IPS-18c (cell line): ENCODE measurements around the gene PEX11G.

Source experiments
- H3K4me3 ChIP-seq: 2 replicates; pipeline ENCODE4 v1.7.0; 2013; ENCODE audit warnings: low read depth, mild to moderate bottlenecking, low read length, moderate library complexity; ENCODE audit not compliant: insufficient read depth
- H3K9me3 ChIP-seq: one replicate; pipeline ENCODE4 v1.6.1; 2013; ENCODE audit warnings: mild to moderate bottlenecking, low read length, moderate library complexity; ENCODE audit not compliant: control insufficient read depth, insufficient read depth

PEX11G gene

DNA sequence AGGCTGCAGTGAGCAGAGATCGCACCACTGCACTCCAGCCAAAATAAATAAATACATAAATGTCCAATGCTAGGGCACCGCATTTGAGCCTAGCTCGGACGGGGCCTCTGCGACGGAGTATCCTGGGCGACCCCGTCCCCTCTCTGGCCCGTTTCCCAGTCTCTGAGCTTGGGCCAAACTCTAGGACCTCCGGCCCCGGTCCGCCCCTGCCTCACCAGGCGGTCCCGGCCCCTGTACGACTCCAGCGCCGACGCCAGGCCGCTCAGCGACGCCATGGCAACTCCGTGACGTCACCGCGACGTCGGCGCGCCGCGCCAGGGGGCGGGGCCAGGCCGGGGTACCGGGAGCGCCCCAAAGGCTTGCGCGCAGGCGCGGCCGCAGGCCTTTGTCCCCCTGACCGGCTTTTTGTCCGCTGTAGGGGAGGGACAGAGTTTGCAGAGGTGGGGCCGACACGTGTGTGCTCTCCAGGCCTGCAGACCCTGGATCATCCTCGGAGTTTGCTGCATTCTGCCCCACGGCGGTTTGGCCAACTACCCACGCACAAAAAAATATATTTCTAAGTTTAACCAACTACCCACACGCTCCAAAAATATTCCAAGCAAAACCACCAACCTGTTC lies at the start of gene PEX11G:
Gene PEX11G (minus strand): TSS at position 300 of the 618 bp plus-strand sequence. CDS start 25 bp downstream, at position 275.
- H3K9me3 ChIP-seq = no peaks in the 10 kb centered on the region
- peak within 1 kb of the TSS; percentile 71 for H3K4me3 ChIP-seq

GRCh38 chr19:7535998-7536695 lies 47.3 kb upstream of the PEX11G start:
- Histone ChIP-seq H3K9me3 (peaks cover 2% of the 10 kb centered on the region), H3K4me3 (peak overlapping the region; percentile 82)

DNA sequence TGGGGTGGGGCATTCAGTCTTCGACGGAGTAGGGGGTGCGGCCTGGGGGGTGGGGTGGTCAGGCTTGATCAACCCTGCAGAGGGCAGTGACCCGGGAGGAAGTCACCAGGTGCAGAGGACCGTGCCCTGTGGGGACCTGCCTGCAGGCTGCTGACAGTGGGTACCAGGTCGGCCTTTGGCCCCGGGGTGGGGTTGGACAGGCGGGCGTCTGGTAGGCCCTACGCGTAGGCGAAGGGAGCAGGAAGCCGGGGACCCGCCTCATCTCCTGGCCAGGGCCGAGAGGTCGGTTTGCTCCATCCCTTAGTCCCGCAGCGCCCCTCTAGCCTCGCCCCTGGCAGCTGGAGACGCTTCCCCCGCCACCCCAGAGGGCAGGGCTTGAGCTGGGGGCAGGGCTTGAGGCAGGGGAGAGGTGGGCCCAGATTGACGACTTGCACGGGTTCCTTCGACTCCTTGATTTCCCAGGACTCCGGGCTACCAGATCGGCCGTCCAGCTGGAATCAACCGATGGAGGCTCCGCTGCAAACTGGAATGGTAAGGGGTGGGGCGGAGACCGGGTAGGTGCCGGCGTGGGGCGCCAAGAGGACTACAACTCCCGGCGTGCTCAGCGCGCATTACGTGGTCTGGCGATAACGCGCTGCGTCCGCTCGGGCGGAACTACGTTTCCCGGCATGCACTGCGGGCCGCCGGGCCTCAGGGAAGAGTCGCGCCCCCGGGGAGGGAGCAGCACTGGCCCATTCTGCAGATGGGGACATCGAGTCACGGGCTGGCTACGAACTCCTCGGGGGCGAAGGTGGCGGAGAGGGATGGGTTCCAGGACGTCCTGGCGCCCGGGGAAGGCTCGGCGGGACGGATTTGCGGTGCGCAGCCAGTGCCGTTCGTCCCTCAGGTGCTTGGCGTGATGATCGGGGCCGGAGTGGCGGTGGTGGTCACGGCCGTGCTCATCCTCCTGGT lies 46.5 kb upstream of the PEX11G start, which contains the start of gene PNPLA6:
Gene PNPLA6 (plus strand): TSS at position 671 of the 951 bp plus-strand sequence. CDS start 72 bp downstream, at position 743.
- H3K4me3 ChIP-seq = peak within 1 kb of the TSS; percentile 82
- H3K9me3 ChIP-seq = peaks cover 2% of the 10 kb centered on the region

DNA sequence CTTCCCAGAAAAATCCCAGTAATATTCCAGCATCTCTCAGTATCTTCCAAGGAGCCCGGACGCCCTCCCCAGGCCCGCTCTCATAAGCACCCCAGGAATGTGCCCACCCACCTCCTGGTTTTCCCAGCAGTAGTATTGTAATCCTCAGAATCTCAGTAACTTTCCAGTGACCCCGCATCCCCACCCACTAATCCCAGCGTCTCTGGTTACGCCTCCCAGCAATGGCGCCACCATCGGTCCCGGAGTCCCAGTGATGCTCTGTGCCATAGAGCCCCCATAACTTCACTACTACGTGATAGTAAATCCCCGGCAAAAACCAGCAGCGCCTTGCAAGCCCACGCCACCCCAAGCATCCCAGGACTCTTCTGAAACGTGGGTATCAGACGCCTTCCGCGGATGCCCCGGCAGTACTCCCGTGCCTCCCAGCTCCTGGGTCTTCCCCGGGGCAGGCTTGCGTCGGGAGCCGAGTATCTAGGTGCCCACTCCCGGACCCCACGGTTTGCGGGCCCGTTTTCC lies 45.8 kb upstream of the PEX11G start:
- H3K4me3 ChIP-seq = peak overlapping the region; percentile 82

GRCh38 chr19:7533925-7534480 lies 45.2 kb upstream of the PEX11G start:
- H3K4me3 ChIP-seq = peak overlapping the region; percentile 82
- no peaks in the 10 kb centered on the region for H3K9me3 ChIP-seq

More for the DNA sequence above, 45.8 kb upstream of the PEX11G start:
- H3K9me3 ChIP-seq = no peaks in the 10 kb centered on the region

DNA sequence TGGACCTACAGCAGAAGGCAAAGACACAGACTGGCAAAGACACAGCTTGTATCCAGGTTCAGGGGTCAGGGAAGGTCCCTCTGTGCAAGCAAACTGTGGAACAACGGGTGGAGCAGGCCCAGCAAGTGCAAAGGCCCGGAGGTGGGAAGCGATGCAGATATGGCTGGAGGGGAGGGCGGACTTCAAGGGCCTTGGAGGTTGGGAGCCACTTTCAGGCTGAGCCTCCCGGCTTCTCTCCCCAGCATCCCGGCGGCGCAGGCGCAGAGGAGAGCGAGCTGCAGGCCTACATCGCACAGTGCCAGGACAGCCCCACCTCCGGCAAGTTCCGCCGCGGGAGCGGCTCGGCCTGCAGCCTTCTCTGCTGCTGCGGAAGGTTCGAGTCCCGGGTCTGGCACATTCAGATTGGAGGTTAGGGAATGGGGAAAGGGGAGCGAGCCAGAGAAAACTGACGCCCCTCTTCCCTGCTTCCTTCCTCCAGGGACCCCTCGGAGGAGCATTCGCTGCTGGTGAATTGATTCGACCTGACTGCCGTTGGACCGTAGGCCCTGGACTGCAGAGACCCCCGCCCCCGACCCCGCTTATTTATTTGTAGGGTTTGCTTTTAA lies 44.5 kb upstream of the PEX11G start:
- Histone ChIP-seq H3K4me3 (peak overlapping the region; percentile 56), H3K9me3 (no peaks in the 10 kb centered on the region)

- no peak overlapping the region for H3K4me3 ChIP-seq
- H3K9me3 ChIP-seq = no peaks in the 10 kb centered on the region
These were observed 41.0 kb upstream of the PEX11G start for GRCh38 chr19:7529610-7530490.

GRCh38 chr19:7529246-7529600 lies 40.4 kb upstream of the PEX11G start:
- Histone ChIP-seq H3K9me3 (no peaks in the 10 kb centered on the region), H3K4me3 (no peak overlapping the region)

DNA sequence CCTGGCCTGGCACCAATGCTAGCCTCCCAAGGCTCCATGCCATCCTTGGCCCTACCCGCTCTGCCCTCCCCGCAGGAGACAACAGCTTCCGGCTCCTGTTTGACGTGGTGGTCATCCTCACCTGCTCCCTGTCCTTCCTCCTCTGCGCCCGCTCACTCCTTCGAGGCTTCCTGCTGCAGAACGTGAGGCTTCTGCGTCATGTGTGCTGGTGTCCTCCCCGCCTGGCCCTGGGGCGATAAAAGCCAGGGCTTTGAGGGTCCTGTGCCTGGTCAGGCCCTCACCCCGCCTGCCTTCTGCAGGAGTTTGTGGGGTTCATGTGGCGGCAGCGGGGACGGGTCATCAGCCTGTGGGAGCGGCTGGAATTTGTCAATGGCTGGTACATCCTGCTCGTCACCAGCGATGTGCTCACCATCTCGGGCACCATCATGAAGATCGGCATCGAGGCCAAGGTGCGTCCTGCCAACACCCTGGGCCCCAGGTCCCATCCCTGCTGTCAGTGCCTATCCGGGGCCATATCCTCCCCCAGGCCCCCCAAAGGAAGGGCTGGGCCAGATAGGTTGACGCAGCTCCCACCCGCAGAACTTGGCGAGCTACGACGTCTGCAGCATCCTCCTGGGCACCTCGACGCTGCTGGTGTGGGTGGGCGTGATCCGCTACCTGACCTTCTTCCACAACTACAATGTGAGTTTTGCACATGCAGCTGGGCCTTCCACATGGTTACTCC lies 39.8 kb upstream of the PEX11G start:
- no peaks in the 10 kb centered on the region for H3K9me3 ChIP-seq
- H3K4me3 ChIP-seq = no peak overlapping the region

- no peaks in the 10 kb centered on the region for H3K9me3 ChIP-seq
These were observed 39.3 kb upstream of the PEX11G start for GRCh38 chr19:7528192-7528519.

GRCh38 chr19:7527516-7528191 lies 38.8 kb upstream of the PEX11G start:
- no peak overlapping the region for H3K4me3 ChIP-seq
- H3K9me3 ChIP-seq = no peaks in the 10 kb centered on the region

More at GRCh38 chr19:7528192-7528519, 39.3 kb upstream of the PEX11G start:
- no peak overlapping the region for H3K4me3 ChIP-seq

DNA sequence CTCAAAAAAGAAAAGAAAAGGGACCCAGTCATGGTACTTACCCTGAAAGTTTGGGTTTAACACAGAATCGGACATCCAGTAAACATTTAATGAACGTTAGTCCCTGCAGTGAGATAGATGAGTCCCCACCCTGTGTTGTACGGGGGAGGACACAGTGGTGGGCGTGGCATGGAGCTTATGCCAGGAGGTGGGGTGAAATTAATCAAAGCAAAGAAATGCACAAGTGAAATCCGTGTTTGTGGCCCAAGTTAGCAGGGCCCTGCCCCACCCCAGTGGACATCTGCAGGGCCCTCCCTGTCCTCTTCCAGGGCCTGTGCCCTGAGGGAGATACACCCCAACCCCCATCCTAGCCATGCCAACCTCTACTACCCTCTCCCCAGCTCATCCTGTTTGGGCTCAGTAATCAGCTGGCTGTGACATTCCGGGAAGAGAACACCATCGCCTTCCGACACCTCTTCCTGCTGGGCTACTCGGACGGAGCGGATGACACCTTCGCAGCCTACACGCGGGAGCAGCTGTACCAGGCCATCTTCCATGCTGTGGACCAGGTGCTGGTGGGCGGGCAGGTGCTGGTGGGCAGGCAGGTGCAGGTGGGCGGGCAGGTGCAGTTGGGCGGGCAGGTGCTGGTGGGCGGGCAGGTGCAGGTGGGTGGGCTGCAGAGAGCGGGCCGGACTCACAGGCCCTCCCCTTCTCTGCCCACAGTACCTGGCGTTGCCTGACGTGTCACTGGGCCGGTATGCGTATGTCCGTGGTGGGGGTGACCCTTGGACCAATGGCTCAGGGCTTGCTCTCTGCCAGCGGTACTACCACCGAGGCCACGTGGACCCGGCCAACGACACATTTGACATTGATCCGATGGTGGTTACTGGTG lies 37.5 kb upstream of the PEX11G start:
- Histone ChIP-seq H3K4me3 (no peak overlapping the region), H3K9me3 (no peaks in the 10 kb centered on the region)

DNA sequence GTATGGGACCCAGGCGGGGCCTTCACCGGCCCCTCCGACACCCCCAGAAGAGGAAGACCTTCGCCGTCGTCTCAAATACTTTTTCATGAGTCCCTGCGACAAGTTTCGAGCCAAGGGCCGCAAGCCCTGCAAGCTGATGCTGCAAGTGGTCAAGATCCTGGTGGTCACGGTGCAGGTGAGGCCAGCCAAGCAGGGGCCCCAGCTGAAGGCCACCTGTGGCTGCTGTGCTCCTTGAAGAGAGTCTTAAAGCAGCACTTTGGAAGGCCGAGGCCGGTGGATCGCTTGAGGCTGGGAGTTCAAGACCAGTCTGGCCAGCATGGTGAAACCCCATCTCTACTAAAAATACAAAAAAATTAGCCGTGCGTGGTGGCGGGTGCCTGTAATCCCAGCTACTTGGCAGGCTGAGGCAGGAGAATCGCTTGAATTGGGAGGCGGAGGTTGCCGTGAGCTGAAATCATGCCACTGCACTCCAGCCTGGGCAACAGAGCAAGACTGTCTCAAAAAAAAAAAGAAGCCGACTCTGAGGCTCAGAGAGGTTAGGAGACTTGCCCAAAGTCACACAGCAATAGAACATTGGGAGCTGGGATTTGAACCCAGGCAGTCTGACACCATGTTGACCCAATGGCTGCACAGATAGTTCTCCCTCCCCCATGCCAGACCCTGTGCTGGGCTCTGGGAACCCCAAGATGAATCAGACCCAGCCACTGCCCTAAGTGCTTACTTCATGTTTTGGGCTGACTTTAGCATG lies 36.3 kb upstream of the PEX11G start:
- H3K9me3 ChIP-seq = no peaks in the 10 kb centered on the region
- H3K4me3 ChIP-seq = no peak overlapping the region

GRCh38 chr19:7524523-7524922 lies 35.7 kb upstream of the PEX11G start:
- Histone ChIP-seq H3K4me3 (no peak overlapping the region), H3K9me3 (no peaks in the 10 kb centered on the region)
